Effector memory CD4-positive, alpha-beta T cell (primary cell): Measurements from ENCODE around the gene GPR176.

Experiments used
- DNase-seq, 3 donors: peaks; one replicate each; pipeline ENCODE4 v3.0.0-alpha.2; 2020
- H3K27ac ChIP-seq: 2 replicates; pipeline ENCODE4 v1.7.0; 2013; ENCODE audit warnings: mild to moderate bottlenecking, low read length, moderate library complexity; ENCODE audit not compliant: insufficient read depth, poor library complexity, severe bottlenecking
- H3K27me3 ChIP-seq: replicated peaks from 2 replicates; pipeline ENCODE4 v1.7.0; 2013; ENCODE audit warnings: mild to moderate bottlenecking, low read length; ENCODE audit not compliant: insufficient read depth, control insufficient read depth, poor library complexity, severe bottlenecking
- H3K36me3 ChIP-seq: 2 replicates; pipeline ENCODE4 v1.7.0; 2013; ENCODE audit warnings: mild to moderate bottlenecking, low read length, moderate library complexity; ENCODE audit not compliant: control insufficient read depth, insufficient read depth
- H3K4me1 ChIP-seq: 2 replicates; pipeline ENCODE4 v1.7.0; 2013; ENCODE audit warnings: low read length, mild to moderate bottlenecking; ENCODE audit not compliant: control insufficient read depth, insufficient read depth, poor library complexity, severe bottlenecking
- H3K4me3 ChIP-seq: 2 replicates; pipeline ENCODE4 v1.7.0; 2013; ENCODE audit warnings: low read length, low read depth, mild to moderate bottlenecking; ENCODE audit not compliant: insufficient read depth, poor library complexity, severe bottlenecking
- H3K9me3 ChIP-seq: 2 replicates; pipeline ENCODE4 v1.7.0; 2013; ENCODE audit warnings: mild to moderate bottlenecking, low read length, moderate library complexity; ENCODE audit not compliant: control insufficient read depth

Gene GPR176

DNA sequence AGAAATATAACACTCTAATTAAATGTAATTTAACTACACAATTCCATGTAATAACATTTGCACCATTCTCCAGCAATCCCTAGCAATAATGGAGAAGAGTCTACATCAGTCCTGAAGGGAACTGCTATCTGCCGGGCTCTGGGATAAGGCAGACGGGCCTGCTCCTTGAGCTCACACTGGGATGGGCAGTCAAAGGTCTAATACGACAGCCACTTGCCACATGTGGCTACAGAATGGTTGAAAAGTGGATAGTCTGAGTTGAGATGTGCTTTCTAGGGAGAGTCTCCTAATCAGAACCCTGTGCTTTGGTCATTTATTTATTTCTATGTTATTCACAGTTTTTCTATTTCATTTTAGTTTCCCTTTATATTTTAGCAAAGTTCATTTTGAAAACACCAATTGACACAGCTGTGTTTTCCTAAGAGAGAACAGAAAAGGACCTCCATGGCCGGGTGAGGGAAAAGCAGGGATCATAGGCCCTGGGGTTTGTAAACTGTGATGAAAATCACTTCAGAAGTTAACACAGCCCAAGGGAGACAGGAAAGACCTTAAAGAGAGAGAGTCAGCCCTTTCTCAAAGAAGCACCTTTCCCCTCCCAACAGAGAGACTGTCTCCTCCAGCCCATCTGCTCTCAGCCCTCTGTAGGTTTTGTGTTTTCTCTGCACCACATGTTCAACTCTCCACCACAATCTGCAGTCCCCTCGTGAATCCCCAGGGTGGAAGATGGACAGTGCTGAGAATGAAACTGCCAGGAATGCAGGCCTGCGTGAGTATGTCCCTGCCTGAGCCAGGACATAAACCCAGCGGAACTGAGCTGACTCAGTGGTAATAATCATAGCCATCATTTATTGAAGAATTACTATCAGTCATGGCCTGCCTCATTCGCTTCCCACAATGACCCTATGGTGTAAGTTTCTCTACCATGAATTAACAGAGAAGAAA is 149.0 kb downstream of the GPR176 start:
- H3K9me3 ChIP-seq: no peaks in the 10 kb centered on the region
- H3K4me3 ChIP-seq: no peak overlapping the region
- H3K27me3 ChIP-seq: no peaks in the 10 kb centered on the region
- DNase-seq: no peak
- H3K27ac ChIP-seq: no peak overlapping the region
- no peaks in the 10 kb centered on the region for H3K36me3 ChIP-seq
- no peaks in the 10 kb centered on the region for H3K4me1 ChIP-seq

DNA sequence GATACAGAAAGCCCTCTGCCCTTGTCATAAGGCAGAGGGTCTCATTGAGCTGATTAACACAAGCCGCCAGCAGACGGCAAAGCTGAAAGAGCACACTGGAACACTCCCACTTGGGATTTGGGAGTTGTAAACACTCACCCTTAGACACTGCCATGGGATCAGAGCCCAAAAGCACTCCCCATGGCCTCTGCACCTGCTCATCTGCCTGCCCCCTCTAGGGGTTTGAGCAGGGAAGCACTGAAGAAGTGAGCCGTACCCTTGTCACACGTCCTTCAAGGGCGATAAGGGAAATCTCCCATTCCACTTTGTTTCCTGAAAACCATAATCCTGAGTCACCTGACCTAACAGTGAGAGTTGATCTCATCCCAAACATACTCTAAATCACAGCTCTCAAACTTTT is 152.1 kb downstream of the GPR176 start:
- DNase-seq: no peak
- Histone ChIP-seq H3K27ac (no peak overlapping the region), H3K27me3 (no peaks in the 10 kb centered on the region), H3K36me3 (no peaks in the 10 kb centered on the region), H3K4me3 (no peak overlapping the region), H3K4me1 (no peaks in the 10 kb centered on the region), H3K9me3 (no peaks in the 10 kb centered on the region)

DNA sequence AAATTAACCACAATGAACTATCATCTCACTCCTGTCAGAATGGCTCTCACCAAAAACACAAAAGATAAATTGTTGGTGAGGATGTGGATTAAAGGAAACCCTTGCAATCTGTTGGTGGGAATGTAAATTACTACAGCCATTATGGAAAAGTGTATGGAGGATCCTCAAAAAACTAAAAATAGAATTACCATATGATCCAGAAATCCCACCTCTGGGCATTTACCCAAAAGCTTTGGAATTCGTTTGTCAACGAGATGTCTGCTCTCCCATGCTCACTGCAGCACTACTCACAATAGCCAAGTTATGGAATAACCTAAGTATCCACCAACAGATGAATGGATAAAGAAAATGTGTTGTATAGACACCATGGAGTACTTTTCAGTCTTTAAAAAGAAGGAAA is 159.1 kb downstream of the GPR176 start:
- Histone ChIP-seq H3K9me3 (no peaks in the 10 kb centered on the region), H3K27ac (no peak overlapping the region), H3K27me3 (no peaks in the 10 kb centered on the region), H3K36me3 (no peaks in the 10 kb centered on the region), H3K4me3 (no peak overlapping the region), H3K4me1 (no peaks in the 10 kb centered on the region)
- no peak for DNase-seq

DNA sequence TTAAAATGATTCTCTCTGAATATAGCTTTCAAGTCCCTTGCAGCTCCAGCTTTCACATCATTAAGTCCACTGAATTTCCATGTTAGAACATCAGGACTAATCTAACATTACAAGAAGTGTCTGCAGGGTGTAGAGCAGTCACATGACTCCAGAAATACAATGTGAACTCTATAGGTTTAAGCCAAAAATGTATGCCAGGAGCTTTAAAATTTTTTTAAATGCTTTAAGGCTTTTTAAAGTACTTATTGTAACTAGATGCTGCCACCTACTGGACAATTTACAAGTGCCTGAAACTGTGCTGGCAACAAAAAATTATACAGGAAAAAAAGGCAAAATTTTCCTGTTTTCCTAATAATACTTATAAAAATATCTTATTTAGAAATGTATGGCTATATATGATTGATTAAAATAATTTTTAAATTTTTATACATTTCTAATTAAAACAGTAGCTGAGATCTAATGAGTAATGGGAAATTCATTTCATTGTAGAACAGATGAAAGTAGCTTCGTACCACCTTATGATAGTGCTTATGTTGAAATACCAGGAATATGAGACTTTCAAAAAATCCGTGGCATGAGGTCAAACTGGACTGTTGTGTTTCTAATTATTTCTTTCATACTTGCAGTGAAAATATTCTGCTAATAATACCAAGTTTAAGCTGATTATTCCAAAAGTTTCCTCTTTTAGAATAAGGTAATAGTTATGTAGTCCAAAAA is 163.1 kb downstream of the GPR176 start:
- Histone ChIP-seq H3K36me3 (no peaks in the 10 kb centered on the region), H3K4me3 (no peak overlapping the region), H3K27ac (no peak overlapping the region), H3K9me3 (no peaks in the 10 kb centered on the region), H3K4me1 (no peaks in the 10 kb centered on the region), H3K27me3 (no peaks in the 10 kb centered on the region)
- DNase-seq: peak in 1 of 3 donors; percentile 11

DNA sequence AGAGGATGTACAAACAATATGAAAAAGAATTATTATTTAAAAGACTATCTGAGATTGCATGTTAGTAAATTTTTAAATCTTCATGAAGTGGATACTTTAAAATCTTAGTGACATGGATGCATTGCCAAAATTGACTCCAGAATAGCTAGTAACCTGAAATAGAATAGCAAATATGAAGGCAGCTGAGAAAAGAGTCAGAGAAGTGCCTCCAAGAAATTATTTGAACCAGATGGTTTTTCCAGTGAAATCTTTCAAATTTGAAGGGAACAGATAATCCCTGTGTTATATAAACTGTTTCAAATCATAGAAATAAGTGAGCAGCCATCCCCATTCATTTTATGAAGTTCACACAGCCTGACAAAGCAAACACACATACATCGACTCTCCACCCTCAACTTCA is 167.1 kb downstream of the GPR176 start:
- no peak overlapping the region for H3K27ac ChIP-seq
- H3K9me3 ChIP-seq: no peaks in the 10 kb centered on the region
- no peaks in the 10 kb centered on the region for H3K4me1 ChIP-seq
- no peak for DNase-seq
- no peaks in the 10 kb centered on the region for H3K36me3 ChIP-seq
- no peak overlapping the region for H3K4me3 ChIP-seq
- no peaks in the 10 kb centered on the region for H3K27me3 ChIP-seq

DNA sequence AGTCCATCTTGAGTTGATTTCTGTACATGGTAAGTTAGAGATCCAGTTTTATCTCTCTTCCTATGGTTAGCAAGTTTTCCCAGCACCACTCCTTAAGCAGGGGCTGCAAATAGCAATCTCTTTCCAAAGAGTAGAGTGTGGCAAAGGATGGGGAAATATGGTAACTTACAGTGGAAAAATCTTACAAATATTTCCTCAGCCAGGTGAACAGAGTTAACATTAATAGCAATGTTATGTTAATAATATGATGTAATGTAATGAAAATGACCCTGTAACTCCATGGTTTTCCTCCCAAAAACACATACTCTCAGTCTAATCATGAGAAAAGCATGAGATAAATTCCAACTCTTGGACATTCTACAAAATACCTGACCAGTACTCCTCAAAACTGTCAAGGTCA is 167.8 kb downstream of the GPR176 start:
- no peak overlapping the region for H3K4me3 ChIP-seq
- DNase-seq: no peak
- no peaks in the 10 kb centered on the region for H3K36me3 ChIP-seq
- no peaks in the 10 kb centered on the region for H3K9me3 ChIP-seq
- H3K27me3 ChIP-seq: no peaks in the 10 kb centered on the region
- no peak overlapping the region for H3K27ac ChIP-seq
- H3K4me1 ChIP-seq: no peaks in the 10 kb centered on the region
